ENCODE results near the gene MINAR1.

Gene MINAR1

DNA sequence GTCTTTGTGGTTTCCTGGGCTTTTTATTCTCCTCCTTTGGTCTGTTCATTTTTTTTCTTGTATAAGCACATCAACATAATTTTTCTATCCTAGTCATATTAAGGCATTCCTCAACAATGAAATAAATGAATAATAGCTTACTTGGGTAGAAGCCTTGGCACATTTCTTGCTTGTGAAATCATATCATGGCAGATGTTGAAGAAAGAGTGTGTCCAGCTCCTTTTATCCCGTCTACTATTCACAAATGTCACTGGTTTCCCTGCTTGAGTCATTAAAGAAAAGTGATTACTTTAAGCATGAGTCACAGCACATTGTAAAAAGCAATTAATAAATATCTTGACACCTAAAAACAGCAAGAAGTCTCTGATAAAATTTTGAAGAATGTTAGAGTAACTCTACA, 42.1 kb downstream of the MINAR1 start:
- POLR2A ChIA-PET: no interaction called here
- Histone ChIP-seq H3K4me3 (ENCODE audit: low read depth, low read length) (no peak overlapping the region), H3K36me3 (ENCODE audit: control insufficient read depth in 2 of 2, insufficient read depth in 1 of 2, low read length in 2 of 2) (no peaks in the 10 kb centered on the region), H3K27ac (ENCODE audit: extremely low read depth, low read depth, low read length) (no peak overlapping the region), H3K4me1 (ENCODE audit: control insufficient read depth, insufficient read depth, low read length) (no peaks in the 10 kb centered on the region), H3K9me3 (ENCODE audit: control insufficient read depth, insufficient read depth, low read depth, low read length) (no peaks in the 10 kb centered on the region)
- TF ChIP-seq IKZF3 (tag by site-specific recombination; IDR thresholded peaks at IDR 0.05) (no peak), ZNF19 (tag by site-specific recombination; IDR thresholded peaks at IDR 0.05; ENCODE audit: low read depth) (no peak), ZNF112 (tag by site-specific recombination; IDR thresholded peaks at IDR 0.05) (no peak)
- CTCF ChIA-PET: interaction anchor here (0.6 to 0.8 kb wide), 5 partner anchors 30 to 598 kb away, joined by 3 to 5 read pairs (median 3); no protein-coding TSS in a partner anchor

DNA sequence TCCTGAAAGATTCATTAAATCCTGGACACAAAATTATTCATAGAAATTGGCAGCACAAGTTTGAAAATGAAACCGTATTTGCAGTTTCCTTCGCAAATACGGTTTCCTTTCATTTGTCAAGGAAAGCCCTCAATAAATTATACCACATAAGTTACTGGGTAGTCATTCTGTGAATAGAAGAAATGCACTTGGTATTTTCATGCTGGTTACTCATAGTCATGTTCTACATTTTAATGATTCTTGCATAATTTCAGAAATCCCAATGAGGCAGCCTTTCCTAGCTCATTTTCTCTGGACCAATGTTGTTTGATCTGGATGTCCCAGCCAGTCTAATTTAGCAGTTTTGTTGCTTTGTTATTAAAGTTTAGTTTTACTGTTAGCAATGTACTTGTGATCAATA, 43.2 kb downstream of the MINAR1 start:
- ChIA-PET CTCF (no interaction called here), POLR2A (no interaction called here)
- no peaks in the 10 kb centered on the region for H3K9me3 ChIP-seq (ENCODE audit: control insufficient read depth, insufficient read depth, low read depth, low read length)
- H3K4me1 ChIP-seq (ENCODE audit: control insufficient read depth, insufficient read depth, low read length): no peaks in the 10 kb centered on the region
- H3K27ac ChIP-seq (ENCODE audit: extremely low read depth, low read depth, low read length): no peak overlapping the region
- H3K36me3 ChIP-seq (ENCODE audit: control insufficient read depth in 2 of 2, insufficient read depth in 1 of 2, low read length in 2 of 2): no peaks in the 10 kb centered on the region
- H3K4me3 ChIP-seq (ENCODE audit: low read depth, low read length): no peak overlapping the region
- no peak for TF ChIP-seq SP7 (tag by site-specific recombination; IDR thresholded peaks at IDR 0.05)
- TF ChIP-seq, protein P1, sequence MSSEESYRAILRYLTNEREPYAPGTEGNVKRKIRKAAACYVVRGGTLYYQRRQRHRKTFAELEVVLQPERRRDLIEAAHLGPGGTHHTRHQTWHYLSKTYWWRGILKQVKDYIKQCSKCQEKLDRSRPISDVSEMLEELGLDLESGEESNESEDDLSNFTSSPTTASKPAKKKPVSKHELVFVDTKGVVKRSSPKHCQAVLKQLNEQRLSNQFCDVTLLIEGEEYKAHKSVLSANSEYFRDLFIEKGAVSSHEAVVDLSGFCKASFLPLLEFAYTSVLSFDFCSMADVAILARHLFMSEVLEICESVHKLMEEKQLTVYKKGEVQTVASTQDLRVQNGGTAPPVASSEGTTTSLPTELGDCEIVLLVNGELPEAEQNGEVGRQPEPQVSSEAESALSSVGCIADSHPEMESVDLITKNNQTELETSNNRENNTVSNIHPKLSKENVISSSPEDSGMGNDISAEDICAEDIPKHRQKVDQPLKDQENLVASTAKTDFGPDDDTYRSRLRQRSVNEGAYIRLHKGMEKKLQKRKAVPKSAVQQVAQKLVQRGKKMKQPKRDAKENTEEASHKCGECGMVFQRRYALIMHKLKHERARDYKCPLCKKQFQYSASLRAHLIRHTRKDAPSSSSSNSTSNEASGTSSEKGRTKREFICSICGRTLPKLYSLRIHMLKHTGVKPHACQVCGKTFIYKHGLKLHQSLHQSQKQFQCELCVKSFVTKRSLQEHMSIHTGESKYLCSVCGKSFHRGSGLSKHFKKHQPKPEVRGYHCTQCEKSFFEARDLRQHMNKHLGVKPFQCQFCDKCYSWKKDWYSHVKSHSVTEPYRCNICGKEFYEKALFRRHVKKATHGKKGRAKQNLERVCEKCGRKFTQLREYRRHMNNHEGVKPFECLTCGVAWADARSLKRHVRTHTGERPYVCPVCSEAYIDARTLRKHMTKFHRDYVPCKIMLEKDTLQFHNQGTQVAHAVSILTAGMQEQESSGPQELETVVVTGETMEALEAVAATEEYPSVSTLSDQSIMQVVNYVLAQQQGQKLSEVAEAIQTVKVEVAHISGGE (tag by site-specific recombination; conservative IDR thresholded peaks at IDR 0.05; ENCODE audit: low read depth): no peak
- TF ChIP-seq ZNF138 (tag by site-specific recombination; IDR thresholded peaks at IDR 0.05; ENCODE audit: borderline replicate concordance): no peak
- TF ChIP-seq, protein P2, sequence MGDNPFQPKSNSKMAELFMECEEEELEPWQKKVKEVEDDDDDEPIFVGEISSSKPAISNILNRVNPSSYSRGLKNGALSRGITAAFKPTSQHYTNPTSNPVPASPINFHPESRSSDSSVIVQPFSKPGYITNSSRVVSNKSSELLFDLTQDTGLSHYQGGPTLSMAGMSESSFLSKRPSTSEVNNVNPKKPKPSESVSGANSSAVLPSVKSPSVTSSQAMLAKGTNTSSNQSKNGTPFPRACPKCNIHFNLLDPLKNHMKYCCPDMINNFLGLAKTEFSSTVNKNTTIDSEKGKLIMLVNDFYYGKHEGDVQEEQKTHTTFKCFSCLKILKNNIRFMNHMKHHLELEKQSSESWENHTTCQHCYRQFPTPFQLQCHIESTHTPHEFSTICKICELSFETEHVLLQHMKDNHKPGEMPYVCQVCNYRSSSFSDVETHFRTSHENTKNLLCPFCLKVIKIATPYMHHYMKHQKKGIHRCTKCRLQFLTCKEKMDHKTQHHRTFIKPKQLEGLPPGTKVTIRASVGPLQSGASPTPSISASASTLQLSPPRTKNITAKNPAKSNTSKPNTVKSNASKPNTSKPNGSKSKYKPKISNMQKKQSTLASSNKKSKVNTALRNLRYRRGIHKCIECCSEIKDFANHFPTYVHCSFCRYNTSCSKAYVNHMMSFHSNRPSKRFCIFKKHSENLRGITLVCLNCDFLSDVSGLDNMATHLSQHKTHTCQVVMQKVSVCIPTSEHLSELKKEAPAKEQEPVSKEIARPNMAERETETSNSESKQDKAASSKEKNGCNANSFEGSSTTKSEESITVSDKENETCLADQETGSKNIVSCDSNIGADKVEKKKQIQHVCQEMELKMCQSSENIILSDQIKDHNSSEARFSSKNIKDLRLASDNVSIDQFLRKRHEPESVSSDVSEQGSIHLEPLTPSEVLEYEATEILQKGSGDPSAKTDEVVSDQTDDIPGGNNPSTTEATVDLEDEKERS (tag by site-specific recombination; IDR thresholded peaks at IDR 0.05): no peak
- no peak for TF ChIP-seq ZBTB7A (tag by site-specific recombination; IDR thresholded peaks at IDR 0.05; ENCODE audit: low read depth)
- no peak for TF ChIP-seq ZNF169 (tag by site-specific recombination; IDR thresholded peaks at IDR 0.05)
- TF ChIP-seq, protein P3, sequence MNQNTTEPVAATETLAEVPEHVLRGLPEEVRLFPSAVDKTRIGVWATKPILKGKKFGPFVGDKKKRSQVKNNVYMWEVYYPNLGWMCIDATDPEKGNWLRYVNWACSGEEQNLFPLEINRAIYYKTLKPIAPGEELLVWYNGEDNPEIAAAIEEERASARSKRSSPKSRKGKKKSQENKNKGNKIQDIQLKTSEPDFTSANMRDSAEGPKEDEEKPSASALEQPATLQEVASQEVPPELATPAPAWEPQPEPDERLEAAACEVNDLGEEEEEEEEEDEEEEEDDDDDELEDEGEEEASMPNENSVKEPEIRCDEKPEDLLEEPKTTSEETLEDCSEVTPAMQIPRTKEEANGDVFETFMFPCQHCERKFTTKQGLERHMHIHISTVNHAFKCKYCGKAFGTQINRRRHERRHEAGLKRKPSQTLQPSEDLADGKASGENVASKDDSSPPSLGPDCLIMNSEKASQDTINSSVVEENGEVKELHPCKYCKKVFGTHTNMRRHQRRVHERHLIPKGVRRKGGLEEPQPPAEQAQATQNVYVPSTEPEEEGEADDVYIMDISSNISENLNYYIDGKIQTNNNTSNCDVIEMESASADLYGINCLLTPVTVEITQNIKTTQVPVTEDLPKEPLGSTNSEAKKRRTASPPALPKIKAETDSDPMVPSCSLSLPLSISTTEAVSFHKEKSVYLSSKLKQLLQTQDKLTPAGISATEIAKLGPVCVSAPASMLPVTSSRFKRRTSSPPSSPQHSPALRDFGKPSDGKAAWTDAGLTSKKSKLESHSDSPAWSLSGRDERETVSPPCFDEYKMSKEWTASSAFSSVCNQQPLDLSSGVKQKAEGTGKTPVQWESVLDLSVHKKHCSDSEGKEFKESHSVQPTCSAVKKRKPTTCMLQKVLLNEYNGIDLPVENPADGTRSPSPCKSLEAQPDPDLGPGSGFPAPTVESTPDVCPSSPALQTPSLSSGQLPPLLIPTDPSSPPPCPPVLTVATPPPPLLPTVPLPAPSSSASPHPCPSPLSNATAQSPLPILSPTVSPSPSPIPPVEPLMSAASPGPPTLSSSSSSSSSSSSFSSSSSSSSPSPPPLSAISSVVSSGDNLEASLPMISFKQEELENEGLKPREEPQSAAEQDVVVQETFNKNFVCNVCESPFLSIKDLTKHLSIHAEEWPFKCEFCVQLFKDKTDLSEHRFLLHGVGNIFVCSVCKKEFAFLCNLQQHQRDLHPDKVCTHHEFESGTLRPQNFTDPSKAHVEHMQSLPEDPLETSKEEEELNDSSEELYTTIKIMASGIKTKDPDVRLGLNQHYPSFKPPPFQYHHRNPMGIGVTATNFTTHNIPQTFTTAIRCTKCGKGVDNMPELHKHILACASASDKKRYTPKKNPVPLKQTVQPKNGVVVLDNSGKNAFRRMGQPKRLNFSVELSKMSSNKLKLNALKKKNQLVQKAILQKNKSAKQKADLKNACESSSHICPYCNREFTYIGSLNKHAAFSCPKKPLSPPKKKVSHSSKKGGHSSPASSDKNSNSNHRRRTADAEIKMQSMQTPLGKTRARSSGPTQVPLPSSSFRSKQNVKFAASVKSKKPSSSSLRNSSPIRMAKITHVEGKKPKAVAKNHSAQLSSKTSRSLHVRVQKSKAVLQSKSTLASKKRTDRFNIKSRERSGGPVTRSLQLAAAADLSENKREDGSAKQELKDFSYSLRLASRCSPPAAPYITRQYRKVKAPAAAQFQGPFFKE (tag by site-specific recombination; IDR thresholded peaks at IDR 0.05; ENCODE audit: borderline replicate concordance): no peak
- TF ChIP-seq, protein P4, sequence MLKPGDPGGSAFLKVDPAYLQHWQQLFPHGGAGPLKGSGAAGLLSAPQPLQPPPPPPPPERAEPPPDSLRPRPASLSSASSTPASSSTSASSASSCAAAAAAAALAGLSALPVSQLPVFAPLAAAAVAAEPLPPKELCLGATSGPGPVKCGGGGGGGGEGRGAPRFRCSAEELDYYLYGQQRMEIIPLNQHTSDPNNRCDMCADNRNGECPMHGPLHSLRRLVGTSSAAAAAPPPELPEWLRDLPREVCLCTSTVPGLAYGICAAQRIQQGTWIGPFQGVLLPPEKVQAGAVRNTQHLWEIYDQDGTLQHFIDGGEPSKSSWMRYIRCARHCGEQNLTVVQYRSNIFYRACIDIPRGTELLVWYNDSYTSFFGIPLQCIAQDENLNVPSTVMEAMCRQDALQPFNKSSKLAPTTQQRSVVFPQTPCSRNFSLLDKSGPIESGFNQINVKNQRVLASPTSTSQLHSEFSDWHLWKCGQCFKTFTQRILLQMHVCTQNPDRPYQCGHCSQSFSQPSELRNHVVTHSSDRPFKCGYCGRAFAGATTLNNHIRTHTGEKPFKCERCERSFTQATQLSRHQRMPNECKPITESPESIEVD (tag by site-specific recombination; IDR thresholded peaks at IDR 0.05): no peak
- no peak for TF ChIP-seq ZBTB48 (tag by site-specific recombination; IDR thresholded peaks at IDR 0.05)
- TF ChIP-seq, protein P5, sequence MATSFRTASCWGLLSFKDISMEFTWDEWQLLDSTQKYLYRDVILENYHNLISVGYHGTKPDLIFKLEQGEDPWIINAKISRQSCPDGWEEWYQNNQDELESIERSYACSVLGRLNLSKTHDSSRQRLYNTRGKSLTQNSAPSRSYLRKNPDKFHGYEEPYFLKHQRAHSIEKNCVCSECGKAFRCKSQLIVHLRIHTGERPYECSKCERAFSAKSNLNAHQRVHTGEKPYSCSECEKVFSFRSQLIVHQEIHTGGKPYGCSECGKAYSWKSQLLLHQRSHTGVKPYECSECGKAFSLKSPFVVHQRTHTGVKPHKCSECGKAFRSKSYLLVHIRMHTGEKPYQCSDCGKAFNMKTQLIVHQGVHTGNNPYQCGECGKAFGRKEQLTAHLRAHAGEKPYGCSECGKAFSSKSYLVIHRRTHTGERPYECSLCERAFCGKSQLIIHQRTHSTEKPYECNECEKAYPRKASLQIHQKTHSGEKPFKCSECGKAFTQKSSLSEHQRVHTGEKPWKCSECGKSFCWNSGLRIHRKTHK (tag by site-specific recombination; IDR thresholded peaks at IDR 0.05): no peak
- no peak for TF ChIP-seq ZNF548 (tag by site-specific recombination; IDR thresholded peaks at IDR 0.05)
- TF ChIP-seq, protein P6, sequence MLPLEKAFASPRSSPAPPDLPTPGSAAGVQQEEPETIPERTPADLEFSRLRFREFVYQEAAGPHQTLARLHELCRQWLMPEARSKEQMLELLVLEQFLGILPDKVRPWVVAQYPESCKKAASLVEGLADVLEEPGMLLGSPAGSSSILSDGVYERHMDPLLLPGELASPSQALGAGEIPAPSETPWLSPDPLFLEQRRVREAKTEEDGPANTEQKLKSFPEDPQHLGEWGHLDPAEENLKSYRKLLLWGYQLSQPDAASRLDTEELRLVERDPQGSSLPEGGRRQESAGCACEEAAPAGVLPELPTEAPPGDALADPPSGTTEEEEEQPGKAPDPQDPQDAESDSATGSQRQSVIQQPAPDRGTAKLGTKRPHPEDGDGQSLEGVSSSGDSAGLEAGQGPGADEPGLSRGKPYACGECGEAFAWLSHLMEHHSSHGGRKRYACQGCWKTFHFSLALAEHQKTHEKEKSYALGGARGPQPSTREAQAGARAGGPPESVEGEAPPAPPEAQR (tag by site-specific recombination; IDR thresholded peaks at IDR 0.05): no peak
- no peak for TF ChIP-seq ZNF701 (tag by site-specific recombination; IDR thresholded peaks at IDR 0.05)
- TF ChIP-seq REPIN1 (tag by site-specific recombination; IDR thresholded peaks at IDR 0.05; ENCODE audit: low read depth): no peak
- no peak for TF ChIP-seq ZNF157 (tag by site-specific recombination; IDR thresholded peaks at IDR 0.05)

Measured in HEK293 (cell line).